K562 (cell line): ENCODE results near the gene TMEM117. TPM values are rescaled to one million over a fixed set of nuclear protein-coding genes. Genes with fewer than 3 reads are reported as not detected.

ENCODE experiments used
- ATAC-seq: fragments of 200-7000 bp; cut with Tn5 transposase; 3 replicates; pipeline ENCODE4 v1.9.1; 2020; ENCODE audit warnings: moderate library complexity
- BruUV-seq: library from RNA; stranded (reverse); fragments of 400-500 nt; replicated peaks from 2 replicates; lab custom pipeline; 2021; lab: Mats Ljungman, UMichigan
- CTCF ChIA-PET: fragments of 300-600 bp; formaldehyde crosslinking; extraction: SDS; loops from one replicate; lab custom pipeline; 2021; ENCODE audit warnings: low intra/inter-chr PET ratio; lab: Yijun Ruan, JAX
- POLR2A ChIA-PET: fragments of 300-600, 350-650 bp; sonication (Branson Sonifier 250); formaldehyde crosslinking; extraction: SDS; loops from one replicate; lab custom pipeline; 2021; ENCODE audit warnings: antibody characterized with exemption, inconsistent platforms; lab: Yijun Ruan, JAX
- DNase-seq, 4 experiments: peaks; one replicate each; pipeline versions ENCODE4 v3.0.0 to v3.0.0-alpha.2; 2011 to 2018; ENCODE audit warnings: low spot score in 3 of 4, mixed read lengths in 3 of 4; ENCODE audit errors: extremely low read depth in 1 of 4
- FAIRE-seq: peaks from 2 replicates; lab custom pipeline; 2011; peaks lifted over from hg19 to GRCh38; lab: Jason Lieb, UNC
- H2AFZ ChIP-seq: 2 replicates; pipeline ENCODE4 v1.6.0; 2011; ENCODE audit warnings: low read depth, low read length, control low read depth, inconsistent platforms
- H3K27ac ChIP-seq: fragments of 200-600 bp; 3 replicates; pipeline ENCODE4 v1.8.0; 2011; ENCODE audit warnings: low read depth, mild to moderate bottlenecking, control low read depth, inconsistent platforms, low read length, moderate library complexity, mixed read lengths; ENCODE audit errors: extremely low read depth
- H3K27me3 ChIP-seq, 2 experiments: fragments of 300-600 bp in 1 of 2; 2 replicates in 1 of 2; 3 replicates in 1 of 2; pipeline versions ENCODE4 v1.6.0 to v1.8.0; 2011; ENCODE audit warnings: inconsistent platforms in 2 of 2, low read length in 2 of 2, mild to moderate bottlenecking in 1 of 2, mixed read lengths in 1 of 2, moderate library complexity in 1 of 2; ENCODE audit not compliant: control insufficient read depth in 2 of 2, insufficient read depth in 2 of 2
- H3K36me3 ChIP-seq: fragments of 300-600 bp; 3 replicates; pipeline ENCODE4 v1.8.0; 2011; ENCODE audit warnings: mild to moderate bottlenecking, low read length, inconsistent platforms; ENCODE audit not compliant: control insufficient read depth, insufficient read depth
- H3K4me1 ChIP-seq, 2 experiments: fragments of 200-600 bp in 1 of 2; replicated peaks in 1 of 2; 2 replicates in 1 of 2; 3 replicates in 1 of 2; pipeline versions ENCODE4 v1.5.1 to v1.8.0; 2011; ENCODE audit warnings: inconsistent platforms in 2 of 2, low read length in 2 of 2, mild to moderate bottlenecking in 1 of 2, mixed read lengths in 1 of 2, moderate library complexity in 1 of 2; ENCODE audit not compliant: control insufficient read depth in 2 of 2, insufficient read depth in 2 of 2
- H3K4me2 ChIP-seq: 2 replicates; pipeline ENCODE4 v1.6.1; 2011; ENCODE audit warnings: low read length, control low read depth, inconsistent platforms, mixed read lengths; ENCODE audit not compliant: insufficient read depth
- H3K4me3 ChIP-seq: fragments of 200-600 bp; sonication (generic), shearing (Covaris generic); 2 replicates; pipeline ENCODE4 v1.5.1; 2016; ENCODE audit warnings: control low read depth, inconsistent platforms
- H3K79me2 ChIP-seq: fragments of 200-600 bp; 3 replicates; pipeline ENCODE4 v1.8.0; 2011; ENCODE audit warnings: low read length, inconsistent platforms; ENCODE audit not compliant: control insufficient read depth, insufficient read depth
- H3K9ac ChIP-seq, 2 experiments: 2 replicates each; pipeline versions ENCODE4 v1.6.0 to v1.6.1; 2011; ENCODE audit warnings: low read depth in 2 of 2, low read length in 2 of 2, control low read depth in 1 of 2, inconsistent platforms in 1 of 2, mild to moderate bottlenecking in 1 of 2, mixed read lengths in 1 of 2; ENCODE audit not compliant: insufficient read depth in 1 of 2
- H3K9me1 ChIP-seq: one replicate; pipeline ENCODE4 v1.6.0; 2011; ENCODE audit warnings: inconsistent platforms, mild to moderate bottlenecking, low read length, moderate library complexity; ENCODE audit not compliant: control insufficient read depth, insufficient read depth
- H3K9me3 ChIP-seq: replicated peaks from 2 replicates; pipeline ENCODE4 v1.5.1; 2011; ENCODE audit warnings: low read depth, low read length, inconsistent platforms; ENCODE audit not compliant: control insufficient read depth, insufficient read depth
- H4K20me1 ChIP-seq: replicated peaks from 2 replicates; pipeline ENCODE4 v1.6.1; 2011; ENCODE audit warnings: low read length, inconsistent platforms, mixed read lengths; ENCODE audit not compliant: control insufficient read depth, insufficient read depth
- GATA2 ChIP-seq: sonication (generic); formaldehyde crosslinking; IDR thresholded peaks from 2 replicates; pipeline ENCODE4 v1.4.0; 2020; ENCODE audit warnings: mild to moderate bottlenecking, missing genetic modification reagents
- JUN ChIP-seq, 2 experiments: sonication (generic) in 1 of 2; formaldehyde crosslinking in 1 of 2; IDR thresholded peaks; 2 replicates each; pipeline versions ENCODE4 v1.6.1 to v1.8.0; 2012 to 2022; ENCODE audit warnings: borderline replicate concordance in 2 of 2, mild to moderate bottlenecking in 2 of 2, improper control_type of control experiment in 1 of 2, low read depth in 1 of 2, low read length in 1 of 2, missing genetic modification reagents in 1 of 2
- PHTF2 ChIP-seq: fragments of 250-450 bp; sonication (Bioruptor Pico); IDR thresholded peaks from 2 replicates; pipeline ENCODE4 v1.5.0; 2021; ENCODE audit warnings: mild to moderate bottlenecking
- STAT5A ChIP-seq: IDR thresholded peaks from 2 replicates; pipeline ENCODE4 v1.6.1; 2012; ENCODE audit warnings: low read length, inconsistent platforms, borderline replicate concordance
- ZNF274 ChIP-seq: IDR thresholded peaks from 2 replicates; pipeline ENCODE4 v1.6.1; 2011; ENCODE audit warnings: low read depth, mild to moderate bottlenecking, low read length, moderate library complexity, borderline replicate concordance
- ZNF561 ChIP-seq: fragments of 450-650 bp; formaldehyde crosslinking; conservative IDR thresholded peaks from 2 replicates; pipeline ENCODE4 v1.4.0; 2020; ENCODE audit warnings: mild to moderate bottlenecking, moderate library complexity
- WGBS: fragments of 100-300 bp; shearing (Covaris generic); methylation state at CpG from one replicate; pipeline ENCODE4 v1.1.6; 2016; ENCODE audit warnings: low coverage, mixed read lengths; ENCODE audit not compliant: insufficient coverage; ENCODE audit errors: missing lambda C conversion rate; 5-methylcytosine and 5-hydroxymethylcytosine counted together
- in situ Hi-C: fragments of 300-500 bp; cut with MboI; formaldehyde crosslinking; loops from 4 replicates; pipeline ENCODE4 v1.15.0; 2018; ENCODE audit warnings: inconsistent platforms, mixed read lengths
- intact Hi-C: fragments of 100-400 bp; cut with micrococcal nuclease; formaldehyde crosslinking; loops from 2 replicates; pipeline ENCODE4 v1.14.2; 2022
- polyA plus RNA-seq, 8 experiments: library from polyadenylated mRNA; depleted of rRNA in 4 of 8; stranded (reverse) in 5 of 8; unstranded in 3 of 8; fragments of >200 nt; fragmentation: Nextera tagmentation in 2 of 8; fragmentation: Illumina TruSeq in 1 of 8; extraction: Ambion mirVana in 2 of 8; extraction: Trizol in 1 of 8; gene quantifications; 2 replicates each; pipeline versions ENCODE4 v1.2.1 to v1.2.3, GENCODE V29; 2011 to 2014; ENCODE audit warnings: inconsistent platforms in 1 of 8, missing spikeins in 1 of 8
- total RNA-seq, 7 experiments: library from RNA; depleted of rRNA in 6 of 7; stranded (reverse); fragments of >200 nt in 6 of 7; fragmentation: Illumina TruSeq in 2 of 7; extraction: Trizol in 2 of 7; gene quantifications; 2 replicates each; pipeline versions ENCODE4 v1.2.1 to v1.2.3, GENCODE V29; 2011 to 2021; ENCODE audit warnings: low replicate concordance in 1 of 7
- TF ChIP-seq, protein P1 (sequence below), 2 experiments: fragments of 450-650 bp; IDR thresholded peaks; 2 replicates each; pipeline ENCODE4 v1.6.1; 2018; ENCODE audit warnings: mild to moderate bottlenecking in 2 of 2, low read depth in 1 of 2; ENCODE audit not compliant: partially characterized antibody in 2 of 2
- TF ChIP-seq, protein P2 (sequence below): fragments of 250-450 bp; sonication (Bioruptor Pico); IDR thresholded peaks from 2 replicates; pipeline ENCODE4 v1.4.0; 2020; ENCODE audit warnings: mild to moderate bottlenecking, moderate library complexity
- TF ChIP-seq, protein P3 (sequence below): fragments of 450-650 bp; IDR thresholded peaks from 2 replicates; pipeline ENCODE4 v1.6.1; 2018; ENCODE audit warnings: mild to moderate bottlenecking, low read depth; ENCODE audit not compliant: partially characterized antibody

TMEM117 gene
- total and polyA plus RNA-seq, 9 of the 15 experiments (the other 6 are each of a cell fraction or from before 2014, with no cell fraction given) = 0.31 to 2.8 (median 1.0) TPM

DNA sequence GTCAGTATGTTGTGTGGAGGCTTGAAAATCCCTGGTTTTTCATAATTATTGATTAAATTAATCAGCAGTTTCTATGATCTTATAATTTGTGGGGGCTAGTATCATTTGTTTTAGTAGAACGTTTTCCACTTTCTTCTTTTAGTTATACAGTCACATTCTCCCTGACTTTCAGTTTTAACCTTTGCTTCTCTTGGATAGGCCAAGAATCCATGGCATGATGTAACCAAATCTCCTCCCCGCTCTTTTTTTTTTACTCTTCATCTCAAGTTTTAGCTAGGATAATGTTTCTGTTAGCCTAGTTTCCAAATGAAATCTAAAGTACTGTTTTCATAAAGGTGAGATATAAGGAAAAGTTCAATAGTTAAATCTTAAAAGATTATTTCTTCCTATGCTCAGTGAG is 106.5 kb downstream of the TMEM117 start:
- Histone ChIP-seq H3K36me3 (no peaks in the 10 kb centered on the region), H3K9ac (no peak overlapping the region), H3K27ac (no peak overlapping the region), H3K4me1 (no peaks in the 10 kb centered on the region), H3K9me1 (no peaks in the 10 kb centered on the region), H3K79me2 (no peaks in the 10 kb centered on the region), H3K9me3 (no peaks in the 10 kb centered on the region), H3K27me3 (no peaks in the 10 kb centered on the region), H4K20me1 (no peaks in the 10 kb centered on the region), H3K4me3 (no peak overlapping the region), H2AFZ (no peak overlapping the region), H3K4me2 (no peak overlapping the region)
- intact Hi-C loops = no loop called here
- TF ChIP-seq JUN (IDR thresholded peaks at IDR 0.05; ENCODE audit: borderline replicate concordance, low read depth, low read length) (no peak), JUN (CRISPR knock-in tag; IDR thresholded peaks at IDR 0.05; ENCODE audit: borderline replicate concordance) (no peak), STAT5A (no peak), GATA2 (no peak), PHTF2 (CRISPR knock-in tag) (no peak), ZNF561 (CRISPR knock-in tag) (no peak), ZNF274 (no peak)
- TF ChIP-seq, protein P1, sequence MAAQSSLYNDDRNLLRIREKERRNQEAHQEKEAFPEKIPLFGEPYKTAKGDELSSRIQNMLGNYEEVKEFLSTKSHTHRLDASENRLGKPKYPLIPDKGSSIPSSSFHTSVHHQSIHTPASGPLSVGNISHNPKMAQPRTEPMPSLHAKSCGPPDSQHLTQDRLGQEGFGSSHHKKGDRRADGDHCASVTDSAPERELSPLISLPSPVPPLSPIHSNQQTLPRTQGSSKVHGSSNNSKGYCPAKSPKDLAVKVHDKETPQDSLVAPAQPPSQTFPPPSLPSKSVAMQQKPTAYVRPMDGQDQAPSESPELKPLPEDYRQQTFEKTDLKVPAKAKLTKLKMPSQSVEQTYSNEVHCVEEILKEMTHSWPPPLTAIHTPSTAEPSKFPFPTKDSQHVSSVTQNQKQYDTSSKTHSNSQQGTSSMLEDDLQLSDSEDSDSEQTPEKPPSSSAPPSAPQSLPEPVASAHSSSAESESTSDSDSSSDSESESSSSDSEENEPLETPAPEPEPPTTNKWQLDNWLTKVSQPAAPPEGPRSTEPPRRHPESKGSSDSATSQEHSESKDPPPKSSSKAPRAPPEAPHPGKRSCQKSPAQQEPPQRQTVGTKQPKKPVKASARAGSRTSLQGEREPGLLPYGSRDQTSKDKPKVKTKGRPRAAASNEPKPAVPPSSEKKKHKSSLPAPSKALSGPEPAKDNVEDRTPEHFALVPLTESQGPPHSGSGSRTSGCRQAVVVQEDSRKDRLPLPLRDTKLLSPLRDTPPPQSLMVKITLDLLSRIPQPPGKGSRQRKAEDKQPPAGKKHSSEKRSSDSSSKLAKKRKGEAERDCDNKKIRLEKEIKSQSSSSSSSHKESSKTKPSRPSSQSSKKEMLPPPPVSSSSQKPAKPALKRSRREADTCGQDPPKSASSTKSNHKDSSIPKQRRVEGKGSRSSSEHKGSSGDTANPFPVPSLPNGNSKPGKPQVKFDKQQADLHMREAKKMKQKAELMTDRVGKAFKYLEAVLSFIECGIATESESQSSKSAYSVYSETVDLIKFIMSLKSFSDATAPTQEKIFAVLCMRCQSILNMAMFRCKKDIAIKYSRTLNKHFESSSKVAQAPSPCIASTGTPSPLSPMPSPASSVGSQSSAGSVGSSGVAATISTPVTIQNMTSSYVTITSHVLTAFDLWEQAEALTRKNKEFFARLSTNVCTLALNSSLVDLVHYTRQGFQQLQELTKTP (IDR thresholded peaks at IDR 0.05; ENCODE audit: low read depth in 1 of 2, partially characterized antibody in 2 of 2) = no peak
- TF ChIP-seq, protein P2, sequence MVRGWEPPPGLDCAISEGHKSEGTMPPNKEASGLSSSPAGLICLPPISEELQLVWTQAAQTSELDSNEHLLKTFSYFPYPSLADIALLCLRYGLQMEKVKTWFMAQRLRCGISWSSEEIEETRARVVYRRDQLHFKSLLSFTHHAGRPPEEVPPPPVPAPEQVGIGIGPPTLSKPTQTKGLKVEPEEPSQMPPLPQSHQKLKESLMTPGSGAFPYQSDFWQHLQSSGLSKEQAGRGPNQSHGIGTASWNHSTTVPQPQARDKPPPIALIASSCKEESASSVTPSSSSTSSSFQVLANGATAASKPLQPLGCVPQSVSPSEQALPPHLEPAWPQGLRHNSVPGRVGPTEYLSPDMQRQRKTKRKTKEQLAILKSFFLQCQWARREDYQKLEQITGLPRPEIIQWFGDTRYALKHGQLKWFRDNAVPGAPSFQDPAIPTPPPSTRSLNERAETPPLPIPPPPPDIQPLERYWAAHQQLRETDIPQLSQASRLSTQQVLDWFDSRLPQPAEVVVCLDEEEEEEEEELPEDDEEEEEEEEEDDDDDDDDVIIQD = no peak
- TF ChIP-seq, protein P3, sequence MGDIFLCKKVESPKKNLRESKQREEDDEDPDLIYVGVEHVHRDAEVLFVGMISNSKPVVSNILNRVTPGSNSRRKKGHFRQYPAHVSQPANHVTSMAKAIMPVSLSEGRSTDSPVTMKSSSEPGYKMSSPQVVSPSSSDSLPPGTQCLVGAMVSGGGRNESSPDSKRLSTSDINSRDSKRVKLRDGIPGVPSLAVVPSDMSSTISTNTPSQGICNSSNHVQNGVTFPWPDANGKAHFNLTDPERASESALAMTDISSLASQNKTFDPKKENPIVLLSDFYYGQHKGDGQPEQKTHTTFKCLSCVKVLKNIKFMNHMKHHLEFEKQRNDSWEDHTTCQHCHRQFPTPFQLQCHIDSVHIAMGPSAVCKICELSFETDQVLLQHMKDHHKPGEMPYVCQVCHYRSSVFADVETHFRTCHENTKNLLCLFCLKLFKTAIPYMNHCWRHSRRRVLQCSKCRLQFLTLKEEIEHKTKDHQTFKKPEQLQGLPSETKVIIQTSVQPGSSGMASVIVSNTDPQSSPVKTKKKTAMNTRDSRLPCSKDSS = no peak
- BruUV-seq = no TSS peak
- in situ Hi-C loops = no loop called here
- POLR2A ChIA-PET = no interaction called here
- DNase-seq = no peak
- ATAC-seq = no peak
- WGBS = 2% methylated on average over 2 of the region's 2 CpGs
- FAIRE-seq = no peak
- CTCF ChIA-PET = no interaction called here
